Right atrium auricular region (tissue), 2 donors: Measurements from ENCODE around the gene KEL. TPM values are rescaled to one million over a fixed set of nuclear protein-coding genes. Genes with fewer than 3 reads are reported as not detected.

ENCODE experiments used
- DNase-seq: peaks from one replicate; pipeline ENCODE4 v3.0.0-alpha.2; 2019; ENCODE audit warnings: low spot score
- H3K27ac ChIP-seq, 2 donors: fragments of 200-600 bp; sonication (generic); 1 replicate in 1 of 2; 2 replicates in 1 of 2; pipeline ENCODE4 v1.5.1; 2016 to 2019
- H3K27me3 ChIP-seq, 2 donors: fragments of 200-600 bp; sonication (generic); one replicate each; pipeline versions ENCODE4 v1.5.1 to v1.6.0; 2017 to 2019
- H3K36me3 ChIP-seq: fragments of 200-600 bp; sonication (generic); one replicate; pipeline ENCODE4 v1.5.1; 2016
- H3K4me1 ChIP-seq, 2 donors: fragments of 200-600 bp; sonication (generic); one replicate each; pipeline versions ENCODE4 v1.5.1 to v1.6.0; 2017 to 2019
- H3K4me3 ChIP-seq, 2 donors: fragments of 200-600 bp; sonication (generic); 1 replicate in 1 of 2; 2 replicates in 1 of 2; pipeline ENCODE4 v1.5.1; 2017 to 2019; ENCODE audit warnings: mild to moderate bottlenecking in 1 of 2, moderate library complexity in 1 of 2
- H3K9me3 ChIP-seq, 2 donors: fragments of 200-600 bp; sonication (generic); one replicate each; pipeline ENCODE4 v1.5.1; 2019
- total RNA-seq, 2 donors: library from RNA; depleted of rRNA; stranded (reverse); fragments of >200 nt; gene quantifications; one replicate each; pipeline ENCODE4 v1.1.0, GENCODE V29; 2016
- TF ChIP-seq, protein P1 (sequence below), 2 donors: fragments of 200-600 bp; sonication (generic); IDR thresholded peaks; one replicate each; pipeline ENCODE4 v1.5.1; 2019; ENCODE audit warnings: antibody characterized with exemption in 2 of 2

Gene KEL
- total RNA-seq, 2 donors from 2014 or later, result 0.12 TPM; not detected in 1

DNA sequence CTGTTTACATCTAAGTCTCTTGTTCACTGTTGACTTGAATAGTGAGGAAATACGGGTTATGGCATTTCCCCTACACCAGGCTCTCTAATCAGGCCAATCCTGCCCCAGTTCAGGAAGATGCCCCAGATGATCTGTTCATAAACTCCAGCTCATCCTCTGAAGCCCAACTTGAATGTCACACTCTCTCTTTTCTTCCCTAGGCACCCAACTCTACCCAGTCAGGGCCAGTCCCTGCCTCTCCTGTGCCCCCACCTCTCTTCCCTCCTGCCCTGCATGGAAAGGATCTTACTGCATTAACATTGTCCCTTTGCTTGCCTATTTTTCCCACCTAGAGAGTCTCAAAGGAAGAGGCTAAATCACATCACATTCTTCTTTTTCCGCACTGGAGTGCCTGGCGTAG is 66.0 kb downstream of the KEL start:
- TF ChIP-seq, protein P1, sequence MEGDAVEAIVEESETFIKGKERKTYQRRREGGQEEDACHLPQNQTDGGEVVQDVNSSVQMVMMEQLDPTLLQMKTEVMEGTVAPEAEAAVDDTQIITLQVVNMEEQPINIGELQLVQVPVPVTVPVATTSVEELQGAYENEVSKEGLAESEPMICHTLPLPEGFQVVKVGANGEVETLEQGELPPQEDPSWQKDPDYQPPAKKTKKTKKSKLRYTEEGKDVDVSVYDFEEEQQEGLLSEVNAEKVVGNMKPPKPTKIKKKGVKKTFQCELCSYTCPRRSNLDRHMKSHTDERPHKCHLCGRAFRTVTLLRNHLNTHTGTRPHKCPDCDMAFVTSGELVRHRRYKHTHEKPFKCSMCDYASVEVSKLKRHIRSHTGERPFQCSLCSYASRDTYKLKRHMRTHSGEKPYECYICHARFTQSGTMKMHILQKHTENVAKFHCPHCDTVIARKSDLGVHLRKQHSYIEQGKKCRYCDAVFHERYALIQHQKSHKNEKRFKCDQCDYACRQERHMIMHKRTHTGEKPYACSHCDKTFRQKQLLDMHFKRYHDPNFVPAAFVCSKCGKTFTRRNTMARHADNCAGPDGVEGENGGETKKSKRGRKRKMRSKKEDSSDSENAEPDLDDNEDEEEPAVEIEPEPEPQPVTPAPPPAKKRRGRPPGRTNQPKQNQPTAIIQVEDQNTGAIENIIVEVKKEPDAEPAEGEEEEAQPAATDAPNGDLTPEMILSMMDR (IDR thresholded peaks at IDR 0.05), result no peak
- H3K27ac ChIP-seq, result no peak overlapping the region
- H3K27me3 ChIP-seq, result no peaks in the 10 kb centered on the region
- H3K36me3 ChIP-seq, result no peaks in the 10 kb centered on the region
- no peaks in the 10 kb centered on the region for H3K9me3 ChIP-seq
- no peaks in the 10 kb centered on the region for H3K4me1 ChIP-seq
- DNase-seq, result no peak
- H3K4me3 ChIP-seq, result no peak overlapping the region

DNA sequence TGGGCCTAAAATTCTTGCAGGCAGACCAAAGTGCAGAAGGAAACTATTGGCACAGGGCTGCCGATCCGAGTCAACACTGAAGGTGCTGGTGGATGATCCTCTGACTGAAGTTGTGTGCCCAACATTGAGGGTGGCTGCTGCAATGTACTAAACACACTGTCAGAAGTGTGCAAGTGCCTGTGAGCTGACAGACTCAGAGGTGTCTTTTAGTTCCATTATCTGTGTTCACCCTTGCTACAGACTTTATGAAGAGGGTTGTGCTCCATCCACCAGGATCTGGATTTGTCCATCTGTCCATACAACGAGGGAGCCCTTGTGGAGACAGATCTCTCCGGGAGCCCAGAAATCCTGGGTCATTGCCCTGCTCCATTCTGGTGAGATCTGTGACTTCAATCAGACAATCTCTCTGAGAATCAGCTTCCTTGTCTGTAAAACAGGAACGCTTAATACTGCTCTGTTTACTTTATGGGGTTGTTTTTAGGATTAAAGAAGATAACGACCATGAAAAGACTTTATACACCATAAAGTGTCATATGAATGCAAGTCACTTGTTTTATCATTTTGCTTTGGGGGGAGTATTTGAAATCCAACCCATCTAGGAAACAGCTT is 67.1 kb downstream of the KEL start:
- H3K27ac ChIP-seq, result no peak overlapping the region
- no peaks in the 10 kb centered on the region for H3K27me3 ChIP-seq
- DNase-seq, result no peak

DNA sequence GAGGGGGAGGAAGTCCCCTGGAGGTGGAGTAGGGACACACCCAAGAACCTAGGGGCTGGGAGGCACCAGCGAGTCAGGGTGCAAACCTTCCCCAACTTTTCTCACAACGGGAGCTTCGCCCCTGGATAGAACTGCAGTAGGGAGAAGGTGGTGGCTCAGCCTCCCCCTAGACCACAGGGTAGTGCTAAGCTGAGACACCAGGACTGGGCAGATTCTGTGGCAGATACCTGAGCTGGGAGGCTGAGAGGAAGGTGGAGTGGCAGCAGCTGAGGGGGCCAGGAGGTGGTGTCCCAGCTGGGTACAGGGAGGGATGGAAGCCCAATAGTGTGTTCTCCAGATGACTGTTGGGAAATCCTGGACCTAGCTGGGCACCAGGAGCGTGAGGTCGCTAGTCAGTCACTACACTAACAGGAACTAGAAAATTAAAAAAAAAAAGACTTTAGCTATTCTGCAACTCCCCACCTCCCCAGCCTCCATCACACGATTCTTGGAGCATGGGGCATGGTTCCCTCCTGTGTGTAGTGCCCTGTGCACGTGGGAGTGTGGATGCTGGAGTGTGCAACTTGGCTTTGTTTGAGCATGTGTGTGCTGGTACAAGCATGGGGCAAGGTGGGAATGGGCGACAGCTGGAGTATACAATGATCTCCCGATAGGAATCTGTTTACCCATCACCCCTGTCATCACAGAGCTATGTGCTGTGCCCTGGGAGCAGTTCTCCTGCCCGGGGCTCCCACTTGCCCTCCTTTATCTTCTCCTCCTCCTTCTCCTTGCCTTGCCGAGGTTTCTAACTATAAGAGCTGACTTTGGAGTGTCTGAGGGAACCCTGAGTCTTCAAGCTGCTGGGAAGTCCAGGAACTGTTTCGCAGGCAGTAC is 67.8 kb downstream of the KEL start:
- TF ChIP-seq, protein P1 (IDR thresholded peaks at IDR 0.05), result no peak
- Histone ChIP-seq H3K27me3 (no peaks in the 10 kb centered on the region), H3K27ac (no peak overlapping the region), H3K9me3 (no peaks in the 10 kb centered on the region), H3K36me3 (no peaks in the 10 kb centered on the region), H3K4me3 (no peak overlapping the region), H3K4me1 (no peaks in the 10 kb centered on the region)
- no peak for DNase-seq

More for the DNA sequence above, 67.1 kb downstream of the KEL start:
- Histone ChIP-seq H3K9me3 (no peaks in the 10 kb centered on the region), H3K4me1 (no peaks in the 10 kb centered on the region), H3K36me3 (no peaks in the 10 kb centered on the region), H3K4me3 (no peak overlapping the region)
- TF ChIP-seq, protein P1 (IDR thresholded peaks at IDR 0.05), result no peak

DNA sequence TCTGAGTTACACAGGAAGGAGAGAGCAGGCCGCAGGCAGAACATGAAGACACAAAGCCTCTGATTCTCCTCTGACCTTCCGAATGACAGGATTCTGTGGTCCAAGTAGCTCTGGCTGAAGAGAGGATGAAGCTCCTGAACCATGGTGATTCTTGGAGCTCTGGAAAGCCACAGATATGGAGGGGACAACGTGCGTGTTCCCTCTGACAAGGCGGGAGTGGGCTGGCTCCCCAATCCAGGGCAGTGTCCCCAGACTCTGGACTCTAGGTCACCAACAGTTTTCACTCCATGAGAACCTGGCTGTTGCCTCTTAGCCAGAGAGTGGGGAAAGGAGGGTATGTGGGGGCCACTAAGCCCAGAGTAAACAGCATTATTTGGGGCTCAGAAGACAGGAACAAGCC is 69.2 kb downstream of the KEL start:
- Histone ChIP-seq H3K4me1 (no peaks in the 10 kb centered on the region), H3K4me3 (no peak overlapping the region), H3K27ac (no peak overlapping the region), H3K27me3 (no peaks in the 10 kb centered on the region), H3K36me3 (no peaks in the 10 kb centered on the region), H3K9me3 (no peaks in the 10 kb centered on the region)
- no peak for DNase-seq
- TF ChIP-seq, protein P1 (IDR thresholded peaks at IDR 0.05), result no peak

DNA sequence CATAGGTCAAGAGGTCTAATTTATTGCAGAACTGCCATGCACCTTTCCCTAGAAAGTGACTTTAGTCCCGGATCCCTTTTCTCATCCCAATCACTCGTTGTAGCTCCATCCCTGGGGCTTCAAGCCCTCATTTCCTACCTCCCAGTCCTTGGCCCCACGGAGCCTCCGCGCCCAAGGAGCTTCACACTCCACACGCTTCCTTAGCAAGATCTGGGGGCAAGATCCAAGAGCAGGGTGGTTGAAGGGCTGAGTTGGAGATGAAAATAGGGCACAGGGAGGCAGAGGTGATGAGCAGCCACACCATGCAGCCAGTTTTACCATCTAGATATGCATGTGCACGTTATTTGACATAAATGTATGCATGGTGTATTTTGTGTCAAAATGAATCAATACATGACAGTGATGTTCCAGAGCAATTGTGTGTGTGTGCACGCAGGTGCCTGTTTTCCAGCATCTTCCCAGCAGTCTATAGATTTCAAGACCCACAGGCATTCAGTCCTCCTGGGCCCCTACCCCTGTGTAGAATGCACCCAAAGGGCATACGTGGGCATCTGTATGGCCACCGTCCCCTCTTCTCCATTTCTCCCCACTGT is 70.6 kb downstream of the KEL start:
- no peak overlapping the region for H3K4me3 ChIP-seq
- H3K4me1 ChIP-seq, result no peaks in the 10 kb centered on the region
- no peaks in the 10 kb centered on the region for H3K36me3 ChIP-seq
- TF ChIP-seq, protein P1 (IDR thresholded peaks at IDR 0.05), result no peak
- no peak overlapping the region for H3K27ac ChIP-seq
- no peak for DNase-seq
- H3K9me3 ChIP-seq, result no peaks in the 10 kb centered on the region
- H3K27me3 ChIP-seq, result no peaks in the 10 kb centered on the region

Other genes with a start within 250 kb of the KEL start
- gene PRSS1, start 212.9 kb downstream of the KEL start, total RNA-seq, result not detected
- under 1 TPM in 1 of 2 donors, not detected in 1; 0.51 TPM for gene PRSS2, start 191.4 kb downstream of the KEL start, total RNA-seq
- 10 to 100 TPM in 1 of 2 donors, 1 to 10 TPM in 1; 8.2 to 19.4 TPM for gene EPHB6, start 107.3 kb downstream of the KEL start, total RNA-seq
- gene TRPV6, start 76.6 kb downstream of the KEL start, total RNA-seq, result under 1 TPM; 0.19 to 0.71 TPM
- gene TRPV5, start 28.6 kb downstream of the KEL start, total RNA-seq, result not detected
- gene LLCFC1, start 22.9 kb downstream of the KEL start, total RNA-seq, result not detected
- not detected for gene OR9A2, start 64.8 kb upstream of the KEL start, total RNA-seq
- not detected for gene OR6V1, start 90.0 kb upstream of the KEL start, total RNA-seq
- gene PIP, start 169.7 kb upstream of the KEL start, total RNA-seq, result not detected
- gene TAS2R39, start 221.1 kb upstream of the KEL start, total RNA-seq, result not detected